Stomach (tissue), 4 donors: ENCODE data around the gene MYBPH.

ENCODE experiments used
- CTCF ChIP-seq, 7 experiments: fragments of 450-650 bp in 4 of 7; fragments of 200-600 bp in 3 of 7; sonication (generic) in 3 of 7; IDR thresholded peaks; one replicate each; pipeline ENCODE4 v1.5.1; 2016 to 2019; ENCODE audit warnings: antibody characterized with exemption in 7 of 7, control low read depth in 2 of 7, mild to moderate bottlenecking in 1 of 7
- EP300 ChIP-seq: sonication (generic); formaldehyde crosslinking; IDR thresholded peaks from one replicate; pipeline ENCODE4 v1.6.1; 2017; ENCODE audit warnings: antibody characterized with exemption
- POLR2A ChIP-seq, 4 donors: fragments of 450-650 bp; IDR thresholded peaks; one replicate each; pipeline ENCODE4 v1.6.1; 2016; ENCODE audit warnings: antibody characterized with exemption in 4 of 4, control low read depth in 2 of 4, mild to moderate bottlenecking in 1 of 4, moderate library complexity in 1 of 4
- POLR2AphosphoS5 ChIP-seq, 3 donors: sonication (generic); formaldehyde crosslinking; IDR thresholded peaks; one replicate each; pipeline ENCODE4 v1.6.1; 2016; ENCODE audit warnings: antibody characterized with exemption in 3 of 3

- TF ChIP-seq CTCF (IDR thresholded peaks at IDR 0.05) (no peak), POLR2A (IDR thresholded peaks at IDR 0.05) (no peak), POLR2AphosphoS5 (IDR thresholded peaks at IDR 0.05) (no peak), EP300 (no peak)
These were observed 6.6 kb downstream of the MYBPH start for GRCh38 chr1:203168991-203169390.
